Activated naive CD4-positive, alpha-beta T cell treated with Interleukin-2 at 50 U/mL for 16 hours (primary cell): Measurements from ENCODE around the gene TBC1D10A.

Experiments used
- DNase-seq: peaks from one replicate; pipeline ENCODE4 v3.0.0-alpha.2; 2020

Gene TBC1D10A

GRCh38 chr22:30285176-30285845, 41.4 kb downstream of the TBC1D10A start:
- DNase-seq: no peak

- DNase-seq: no peak
These were observed 42.1 kb downstream of the TBC1D10A start for GRCh38 chr22:30284666-30285065.

- DNase-seq: no peak
These were observed 42.6 kb downstream of the TBC1D10A start for GRCh38 chr22:30284172-30284571.

GRCh38 chr22:30283342-30283741, 43.4 kb downstream of the TBC1D10A start:
- no peak for DNase-seq

GRCh38 chr22:30282616-30283046, 44.1 kb downstream of the TBC1D10A start:
- no peak for DNase-seq

GRCh38 chr22:30280505-30280904, 46.2 kb downstream of the TBC1D10A start:
- DNase-seq: no peak

- DNase-seq: no peak
These were observed 46.8 kb downstream of the TBC1D10A start for GRCh38 chr22:30279932-30280331.

GRCh38 chr22:30279046-30279788, 47.5 kb downstream of the TBC1D10A start:
- no peak for DNase-seq

GRCh38 chr22:30277547-30278344, 49.0 kb downstream of the TBC1D10A start:
- DNase-seq: no peak

GRCh38 chr22:30276039-30276438, 50.7 kb downstream of the TBC1D10A start:
- DNase-seq: no peak

- DNase-seq: no peak
These were observed 51.1 kb downstream of the TBC1D10A start for GRCh38 chr22:30275625-30276024.

- DNase-seq: no peak
These were observed 52.3 kb downstream of the TBC1D10A start for GRCh38 chr22:30274437-30274812.

- DNase-seq: no peak
These were observed 52.9 kb downstream of the TBC1D10A start for GRCh38 chr22:30273711-30274436.

- no peak for DNase-seq
These were observed 53.8 kb downstream of the TBC1D10A start for GRCh38 chr22:30272781-30273601.

GRCh38 chr22:30270832-30271231, 55.9 kb downstream of the TBC1D10A start:
- no peak for DNase-seq

- no peak for DNase-seq
These were observed 58.4 kb downstream of the TBC1D10A start for GRCh38 chr22:30268331-30268730.

- peak; percentile 53 for DNase-seq
These were observed 59.1 kb downstream of the TBC1D10A start for GRCh38 chr22:30267382-30268302.

- DNase-seq: peak; percentile 68
These were observed 60.0 kb downstream of the TBC1D10A start, which contains the start of gene OSM for GRCh38 chr22:30266445-30267381. Gene OSM, minus strand, starts transcription at chr22:30266851. Its CDS starts 52 bp downstream, at chr22:30266799.

GRCh38 chr22:30265823-30266444, 60.8 kb downstream of the TBC1D10A start:
- peak; percentile 88 for DNase-seq
